HepG2 (cell line): ENCODE data around the gene CCDC83. TPM values are rescaled to one million over a fixed set of nuclear protein-coding genes. Genes with fewer than 3 reads are reported as not detected.
A peak's percentile ranks its signal among the peaks of the same experiment; 100 is the strongest.

Experiments
- ATAC-seq: fragments of 200-7000 bp; cut with Tn5 transposase; 3 replicates; pipeline ENCODE4 v1.9.1; 2020; ENCODE audit warnings: mild to moderate bottlenecking, moderate library complexity
- Bru-seq: library from RNA; stranded (reverse); fragments of 400-500 nt; gene quantifications from one replicate; lab custom pipeline; 2021; lab: Mats Ljungman, UMichigan
- BruChase-seq, 2 experiments: library from RNA; stranded (reverse); fragments of 400-500 nt; gene quantifications; one replicate each; lab custom pipeline; 2021; lab: Mats Ljungman, UMichigan
- BruUV-seq: library from RNA; stranded (reverse); fragments of 400-500 nt; replicated peaks from 2 replicates; lab custom pipeline; 2021; lab: Mats Ljungman, UMichigan
- CTCF ChIA-PET: fragments of 300-600 bp; formaldehyde crosslinking; extraction: SDS; loops from one replicate; lab custom pipeline; 2021; ENCODE audit warnings: low total read pairs, inconsistent platforms, low intra/inter-chr PET ratio; lab: Yijun Ruan, JAX
- POLR2A ChIA-PET: fragments of 350-600 bp; sonication (Branson Sonifier 250); formaldehyde crosslinking; loops from one replicate; lab custom pipeline; 2020; ENCODE audit warnings: antibody characterized with exemption, inconsistent platforms; lab: Yijun Ruan, JAX
- DNase-seq: peaks from one replicate; pipeline ENCODE4 v3.0.0-alpha.2; 2015; ENCODE audit warnings: low spot score
- FAIRE-seq: peaks from 3 replicates; lab custom pipeline; 2011; peaks lifted over from hg19 to GRCh38; lab: Jason Lieb, UNC
- H2AFZ ChIP-seq: one replicate; pipeline ENCODE4 v1.6.1; 2011; ENCODE audit warnings: low read length, inconsistent platforms
- H3K27ac ChIP-seq: fragments of 300-600 bp; 3 replicates; pipeline ENCODE4 v1.8.0; 2011; ENCODE audit warnings: mixed run types, mild to moderate bottlenecking, mixed read lengths, low read length, inconsistent platforms; ENCODE audit not compliant: insufficient read depth; ENCODE audit errors: extremely low read length
- H3K27me3 ChIP-seq, 2 experiments: fragments of 200-600 bp in 1 of 2; 2 replicates in 1 of 2; 3 replicates in 1 of 2; pipeline versions ENCODE4 v1.6.0 to v1.8.0; 2011; ENCODE audit warnings: low read length in 2 of 2, mild to moderate bottlenecking in 2 of 2, moderate library complexity in 2 of 2, inconsistent platforms in 1 of 2; ENCODE audit not compliant: insufficient read depth in 2 of 2, control insufficient read depth in 1 of 2
- H3K36me3 ChIP-seq, 2 experiments: fragments of 200-600 bp in 1 of 2; replicated peaks in 1 of 2; 2 replicates in 1 of 2; 3 replicates in 1 of 2; pipeline versions ENCODE4 v1.5.1 to v1.8.0; 2011; ENCODE audit warnings: low read length in 2 of 2, inconsistent platforms in 1 of 2; ENCODE audit not compliant: insufficient read depth in 2 of 2, control insufficient read depth in 1 of 2
- H3K4me1 ChIP-seq: 2 replicates; pipeline ENCODE4 v1.5.1; 2012; ENCODE audit warnings: low read length, inconsistent platforms; ENCODE audit not compliant: insufficient read depth
- H3K4me2 ChIP-seq: 2 replicates; pipeline ENCODE4 v1.6.0; 2011; ENCODE audit warnings: low read depth, low read length, inconsistent platforms
- H3K4me3 ChIP-seq, 3 experiments: fragments of 200-600 bp in 1 of 3; sonication (generic), shearing (Covaris generic) in 1 of 3; replicated peaks in 1 of 3; 2 replicates each; pipeline ENCODE4 v1.5.1; 2011 to 2016; ENCODE audit warnings: low read length in 3 of 3, inconsistent platforms in 2 of 3, low read depth in 2 of 3, mild to moderate bottlenecking in 2 of 3, control low read depth in 1 of 3, mixed read lengths in 1 of 3; ENCODE audit not compliant: insufficient read depth in 1 of 3
- H3K79me2 ChIP-seq: one replicate; pipeline ENCODE4 v1.6.1; 2011; ENCODE audit warnings: low read length, inconsistent platforms; ENCODE audit not compliant: insufficient read depth
- H3K9ac ChIP-seq: 2 replicates; pipeline ENCODE4 v1.6.0; 2011; ENCODE audit warnings: mild to moderate bottlenecking, low read depth, low read length, inconsistent platforms; ENCODE audit not compliant: insufficient read depth
- H3K9me3 ChIP-seq: 2 replicates; pipeline ENCODE4 v1.5.1; 2012; ENCODE audit warnings: mild to moderate bottlenecking, low read length
- H4K20me1 ChIP-seq: 2 replicates; pipeline ENCODE4 v1.6.0; 2011; ENCODE audit warnings: inconsistent platforms, mild to moderate bottlenecking, low read length, moderate library complexity; ENCODE audit not compliant: insufficient read depth
- SP2 ChIP-seq: sonication (generic); formaldehyde crosslinking; IDR thresholded peaks from 2 replicates; pipeline ENCODE4 v1.5.1; 2020; ENCODE audit warnings: mild to moderate bottlenecking, missing genetic modification reagents
- ZBTB3 ChIP-seq: sonication (generic); formaldehyde crosslinking; IDR thresholded peaks from 2 replicates; pipeline ENCODE4 v1.4.0; 2020; ENCODE audit warnings: low read depth, mild to moderate bottlenecking, moderate library complexity, missing genetic modification reagents, borderline replicate concordance
- ZNF34 ChIP-seq: sonication (generic); formaldehyde crosslinking; IDR thresholded peaks from 2 replicates; pipeline ENCODE4 v1.4.0; 2020; ENCODE audit warnings: mild to moderate bottlenecking, missing genetic modification reagents, borderline replicate concordance
- ZSCAN29 ChIP-seq: sonication (generic); formaldehyde crosslinking; conservative IDR thresholded peaks from 2 replicates; pipeline ENCODE4 v1.4.0; 2020; ENCODE audit warnings: mild to moderate bottlenecking, missing genetic modification reagents
- WGBS: methylation state at CpG from one replicate; pipeline ENCODE4 v1.1.6; 2017; ENCODE audit warnings: low lambda C conversion rate; 5-methylcytosine and 5-hydroxymethylcytosine counted together
- in situ Hi-C: cut with HindIII; loops from 2 replicates; pipeline ENCODE4 v1.10.0; 2017; ENCODE audit warnings: low pct_unique_long_range_greater_than_20kb; ENCODE audit not compliant: extremely low pct_ligation_motif_present
- intact Hi-C: fragments of 100-400 bp; cut with micrococcal nuclease; formaldehyde crosslinking; loops from one replicate; pipeline ENCODE4 v1.10.0; 2022; ENCODE audit not compliant: unreplicated experiment
- long read RNA-seq, 2 experiments: library from RNA in 1 of 2; library from polyadenylated mRNA in 1 of 2; stranded (forward) in 1 of 2; unstranded in 1 of 2; transcript quantifications; one replicate each; pipeline ENCODE4 v2.0.0, GENCODE V29; 2019 to 2022
- polyA minus RNA-seq, 3 experiments: library from RNA; depleted of rRNA, polyadenylated mRNA; stranded (reverse); fragments of >200 nt; gene quantifications; 2 replicates each; pipeline ENCODE4 v1.2.3, GENCODE V29; 2011; ENCODE audit warnings: low replicate concordance in 1 of 3
- polyA plus RNA-seq, 8 experiments: library from polyadenylated mRNA; depleted of rRNA in 3 of 8; stranded (reverse) in 7 of 8; unstranded in 1 of 8; fragments of >200 nt; fragmentation: Illumina TruSeq in 4 of 8; extraction: Trizol in 4 of 8; gene quantifications; 2 replicates each; pipeline versions ENCODE4 v1.2.1 to v1.2.3, GENCODE V29; 2011 to 2016; ENCODE audit warnings: low read depth in 4 of 8, missing spikeins in 1 of 8, mixed read lengths in 1 of 8; ENCODE audit not compliant: insufficient read depth in 1 of 8
- total RNA-seq, 5 experiments: library from RNA; depleted of rRNA; stranded (reverse); fragments of >200 nt; fragmentation: Illumina TruSeq; extraction: Trizol; gene quantifications; 2 replicates each; pipeline ENCODE4 v1.2.3, GENCODE V29; 2016; ENCODE audit warnings: low read depth in 1 of 5

Gene CCDC83
- total RNA-seq (2016; rRNA removed; fragmentation: Illumina TruSeq; extraction: Trizol), result not detected in 2 replicates
- not detected in 2 replicates for total RNA-seq (2016; cell fraction: cytosol; rRNA removed; fragmentation: Illumina TruSeq; extraction: Trizol; ENCODE audit: low read depth)
- not detected in 2 replicates for total RNA-seq (2016; cell fraction: insoluble cytoplasmic fraction; rRNA removed; fragmentation: Illumina TruSeq; extraction: Trizol)
- total RNA-seq (2016; cell fraction: membrane; rRNA removed; fragmentation: Illumina TruSeq; extraction: Trizol), result not detected in 2 replicates
- total RNA-seq (2016; cell fraction: nucleus; rRNA removed; fragmentation: Illumina TruSeq; extraction: Trizol), result not detected in 2 replicates
- polyA plus RNA-seq (2011; rRNA removed), result not detected in 2 replicates
- polyA plus RNA-seq (2011; cell fraction: cytosol; rRNA removed), result not detected in 2 replicates
- not detected in 2 replicates for polyA plus RNA-seq (2011; cell fraction: nucleus; rRNA removed)
- not detected in 2 replicates for polyA plus RNA-seq (2012)
- polyA plus RNA-seq (2016; cell fraction: cytosol; fragmentation: Illumina TruSeq; extraction: Trizol; ENCODE audit: low read depth), result not detected in 2 replicates
- not detected in 2 replicates for polyA plus RNA-seq (2016; cell fraction: insoluble cytoplasmic fraction; fragmentation: Illumina TruSeq; extraction: Trizol; ENCODE audit: low read depth)
- polyA plus RNA-seq (2016; cell fraction: membrane; fragmentation: Illumina TruSeq; extraction: Trizol; ENCODE audit: low read depth), result not detected in 2 replicates
- polyA plus RNA-seq (2016; cell fraction: nucleus; fragmentation: Illumina TruSeq; extraction: Trizol; ENCODE audit: insufficient read depth, low read depth), result not detected in 2 replicates
- polyA minus RNA-seq (2011; rRNA and poly(A)+ RNA removed; ENCODE audit: low replicate concordance), result not detected in 2 replicates
- not detected in 2 replicates for polyA minus RNA-seq (2011; cell fraction: cytosol; rRNA and poly(A)+ RNA removed)
- polyA minus RNA-seq (2011; cell fraction: nucleus; rRNA and poly(A)+ RNA removed), result 0.25 TPM in 1 of 2 replicates, not detected in the other
- Bru-seq, nascent RNA, result percentile 5 among the genes with signal in this experiment
- BruChase-seq, experiment 1, labeled RNA remaining after a 6-hour chase, result not detected
- not detected for BruChase-seq, experiment 2, labeled RNA remaining after a 2-hour chase
- long read RNA-seq, experiment 1, result 0 reads
- long read RNA-seq, experiment 2, result 0 reads

- Histone ChIP-seq H3K36me3 (no peaks in the 10 kb centered on the region), H3K9ac (peak within 1 kb of the TSS; percentile 78), H3K9me3 (no peaks in the 10 kb centered on the region), H3K27ac (peak within 1 kb of the TSS; percentile 72), H3K79me2 (no peaks in the 10 kb centered on the region), H3K4me1 (peaks cover 10% of the 10 kb centered on the region), H3K27me3 (no peaks in the 10 kb centered on the region; a peak in 1 of 5 replicates), H3K4me2 (peak within 1 kb of the TSS; percentile 95), H4K20me1 (no peaks in the 10 kb centered on the region), H3K4me3 (peak within 1 kb of the TSS; percentile 63 to 85 (median 73)), H2AFZ (peak within 1 kb of the TSS; percentile 91)
- CTCF ChIA-PET, result interaction anchor here (1.3 to 1.4 kb wide), 3 partner anchors 338 to 436 kb away, joined by 6 to 8 read pairs (median 7); no protein-coding TSS in a partner anchor
- in situ Hi-C loops, result loop anchor here (5.0 to 10.0 kb wide), 2 partner anchors 350 to 437 kb away; no protein-coding TSS in a partner anchor
- FAIRE-seq, result no peak
- BruUV-seq, result no TSS peak
- POLR2A ChIA-PET, result interaction anchor here (0.6 to 1.5 kb wide), 9 partner anchors 9 to 363 kb away, joined by 3 to 11 read pairs (median 4); partner anchors contain the start of gene PICALM
- whole genome bisulfite sequencing, result 83% methylated on average over 13 of the region's 13 CpGs
- DNase-seq, result no peak
- 0 out of 2 replicates have a peak, but pooled peaks have one; percentile 15 for TF ChIP-seq ZSCAN29 (CRISPR knock-in tag)
- TF ChIP-seq ZBTB3 (CRISPR knock-in tag), result 0 out of 2 replicates have a peak, but pooled peaks have one; percentile 6
- TF ChIP-seq ZNF34, result 0 out of 2 replicates have a peak, but pooled peaks have one; percentile 16
- no peak for TF ChIP-seq SP2 (CRISPR knock-in tag)
- ATAC-seq, result no peak
- intact Hi-C loops, result loop anchor here (1.0 to 10.0 kb wide), 6 partner anchors 76 to 438 kb away; no protein-coding TSS in a partner anchor
Observed at GRCh38 chr11:85855341-85855656, at the start of gene CCDC83. CCDC83 (plus strand) TSS chr11:85855383; CDS start chr11:85865124, 9,741 bp downstream.
